ENCODE results near the gene AHCYL2.
"Not testable (repeated sequence)": the region's sequence is repeated elsewhere in the genome, so short reads cannot be mapped to it uniquely, and the experiment has no call there.

The AHCYL2 gene

GRCh38 chr7:129367349-129367699 is 142.5 kb downstream of the AHCYL2 start:
- H3K4me3 ChIP-seq (ENCODE audit: control insufficient read depth, low read depth, low read length), result no peak overlapping the region
- no peak for DNase-seq (ENCODE audit: low read depth)
- no peak for TF ChIP-seq CTCF (IDR thresholded peaks at IDR 0.05; ENCODE audit: control insufficient read depth, insufficient read depth, low read depth, low read length, missing control alignments)

DNA sequence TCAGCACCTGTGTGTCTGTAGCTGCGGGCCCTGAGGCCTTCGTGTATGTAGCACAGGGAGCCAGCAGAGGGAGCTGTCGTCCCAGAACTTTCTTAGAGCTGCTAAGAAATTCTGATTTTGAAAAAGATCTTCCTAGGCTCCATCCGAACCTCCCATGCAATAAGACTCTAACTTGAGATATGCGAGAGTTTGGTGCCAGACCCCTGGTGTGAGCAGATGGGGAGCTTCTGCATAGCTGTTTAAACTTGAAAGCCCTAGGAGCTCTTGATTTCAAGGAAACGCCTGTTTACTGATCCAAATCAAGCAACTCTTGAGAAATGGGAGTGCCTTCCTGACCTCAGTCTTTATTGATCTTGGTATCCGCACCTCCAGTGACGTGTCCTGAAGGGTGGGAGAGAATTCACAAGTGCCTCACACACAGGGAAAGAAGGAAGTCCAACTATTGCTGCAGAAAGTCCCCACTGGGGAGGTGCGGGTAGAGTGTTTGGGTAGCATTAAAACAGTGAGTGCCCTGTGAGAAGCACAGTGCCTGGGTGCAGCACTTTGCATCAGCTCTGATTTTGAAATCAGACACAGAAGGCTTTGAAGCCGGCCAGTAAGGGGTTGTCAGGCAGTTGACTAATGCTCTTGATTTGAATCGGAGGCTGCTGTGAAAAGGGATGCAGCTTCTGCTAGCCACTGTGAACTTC is 143.0 kb downstream of the AHCYL2 start:
- peak; percentile 29 for DNase-seq (ENCODE audit: low read depth)
- TF ChIP-seq CTCF (IDR thresholded peaks at IDR 0.05; ENCODE audit: control insufficient read depth, insufficient read depth, low read depth, low read length, missing control alignments), result peak; percentile 90
- peak overlapping the region; percentile 1; the same call in 1 of the 2 replicates for H3K4me3 ChIP-seq (ENCODE audit: control insufficient read depth, low read depth, low read length)

DNA sequence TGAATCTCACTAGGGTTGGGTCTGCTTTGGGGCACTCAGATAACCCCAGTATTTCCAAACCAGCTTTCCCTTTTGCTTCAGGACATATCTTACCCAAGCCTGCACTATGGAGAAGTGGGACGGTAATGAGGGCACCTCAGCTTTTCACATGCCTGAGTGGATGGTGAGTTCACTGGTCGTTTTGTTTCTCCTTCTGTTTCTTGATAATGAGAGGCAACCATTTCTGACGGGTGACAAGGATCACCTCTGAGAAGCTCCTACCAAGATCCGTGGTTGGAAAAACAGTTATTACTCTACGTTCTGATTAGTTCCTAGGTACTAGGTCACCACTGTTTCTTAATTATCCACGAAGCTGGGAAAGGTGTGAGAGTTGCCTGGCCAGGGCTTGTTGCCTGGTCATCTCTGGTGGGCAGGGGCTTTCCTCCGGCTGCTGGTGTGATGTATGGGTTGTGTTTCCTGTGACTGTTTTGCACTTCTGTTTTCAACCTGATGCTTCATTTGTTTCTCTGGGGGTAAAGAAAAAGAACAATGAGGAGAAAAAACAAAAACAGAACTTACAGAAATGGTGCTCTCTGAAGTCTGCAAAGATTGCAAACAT is 143.7 kb downstream of the AHCYL2 start:
- no peak overlapping the region for H3K4me3 ChIP-seq (ENCODE audit: control insufficient read depth, low read depth, low read length)
- no peak for DNase-seq (ENCODE audit: low read depth)
- TF ChIP-seq CTCF (IDR thresholded peaks at IDR 0.05; ENCODE audit: control insufficient read depth, insufficient read depth, low read depth, low read length, missing control alignments), result no peak

DNA sequence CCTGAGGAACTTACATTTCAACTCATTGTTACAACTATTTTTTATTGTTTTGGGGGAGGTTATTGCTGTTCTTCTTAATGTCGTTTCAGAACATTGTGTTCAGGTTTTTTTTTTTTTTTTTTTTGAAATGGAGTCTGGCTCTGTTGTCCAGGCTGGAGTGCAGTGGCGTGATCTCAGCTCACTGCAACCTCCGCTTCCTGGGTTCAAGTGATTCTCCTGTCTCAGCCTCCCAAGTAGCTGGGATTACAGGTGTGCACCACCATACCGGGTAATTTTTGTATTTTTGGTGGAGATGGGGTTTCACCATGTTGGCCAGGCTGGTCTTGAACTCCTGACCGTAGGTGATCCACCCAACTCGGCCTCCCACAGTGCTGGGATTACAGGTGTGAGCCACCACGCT is 144.6 kb downstream of the AHCYL2 start:
- H3K4me3 ChIP-seq (ENCODE audit: control insufficient read depth, low read depth, low read length); DNase-seq (ENCODE audit: low read depth): not testable (repeated sequence)

GRCh38 chr7:129370812-129371211 is 146.0 kb downstream of the AHCYL2 start:
- TF ChIP-seq CTCF (IDR thresholded peaks at IDR 0.05; ENCODE audit: control insufficient read depth, insufficient read depth, low read depth, low read length, missing control alignments), result no peak
- DNase-seq (ENCODE audit: low read depth), result peak; percentile 7
- H3K4me3 ChIP-seq (ENCODE audit: control insufficient read depth, low read depth, low read length), result no peak overlapping the region

GRCh38 chr7:129371487-129371886 is 146.7 kb downstream of the AHCYL2 start:
- no peak for DNase-seq (ENCODE audit: low read depth)
- no peak overlapping the region for H3K4me3 ChIP-seq (ENCODE audit: control insufficient read depth, low read depth, low read length)
- no peak for TF ChIP-seq CTCF (IDR thresholded peaks at IDR 0.05; ENCODE audit: control insufficient read depth, insufficient read depth, low read depth, low read length, missing control alignments)

- no peak for DNase-seq (ENCODE audit: low read depth)
- TF ChIP-seq CTCF (IDR thresholded peaks at IDR 0.05; ENCODE audit: control insufficient read depth, insufficient read depth, low read depth, low read length, missing control alignments), result no peak
Observed at GRCh38 chr7:129373651-129374428, 149.0 kb downstream of the AHCYL2 start.

More at GRCh38 chr7:129373651-129374428, 149.0 kb downstream of the AHCYL2 start:
- no peak overlapping the region for H3K4me3 ChIP-seq (ENCODE audit: control insufficient read depth, low read depth, low read length)
